Measurements from ENCODE around the gene EXOC4. TPM values are rescaled to one million over a fixed set of nuclear protein-coding genes. Genes with fewer than 3 reads are reported as not detected.

Gene EXOC4
- total and polyA plus RNA-seq, 2 of the 8 experiments (the other 6 are each of a cell fraction or from before 2014, with no cell fraction given), result 27.0 to 67.3 TPM

DNA sequence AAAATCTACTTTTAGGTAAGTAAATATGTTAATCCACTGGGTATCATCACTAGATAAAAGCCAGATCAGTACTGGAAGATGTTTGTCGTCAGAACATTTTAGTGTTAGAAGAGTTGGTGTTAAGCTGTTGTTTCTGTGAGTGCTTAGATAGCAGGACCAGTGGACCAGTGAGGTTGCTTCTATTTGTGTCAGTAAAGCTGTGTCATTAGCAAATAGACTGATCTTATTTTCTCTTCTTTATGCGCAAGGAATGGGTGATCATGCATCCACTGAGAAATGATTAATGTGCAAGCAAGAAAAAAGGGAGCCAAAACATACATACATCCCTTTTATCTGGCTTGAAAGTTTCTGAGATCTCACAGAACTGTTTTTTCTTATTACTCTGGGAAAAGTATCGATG, 42.6 kb downstream of the EXOC4 start (continued):
- TF ChIP-seq RBBP5 (IDR thresholded peaks at IDR 0.05; ENCODE audit: borderline replicate concordance, low read depth, low read length) (no peak), SIN3A (conservative IDR thresholded peaks at IDR 0.05 in 1 of 2, IDR thresholded peaks at IDR 0.05 in 1 of 2; ENCODE audit: low read depth in 1 of 2, low read length in 2 of 2) (no peak), PHF8 (conservative IDR thresholded peaks at IDR 0.05; ENCODE audit: low read depth, low read length) (no peak)
